Measurements from ENCODE around the gene SLC39A1. TPM values are rescaled to one million over a fixed set of nuclear protein-coding genes. Genes with fewer than 3 reads are reported as not detected.
"Not testable (repeated sequence)": the region's sequence is repeated elsewhere in the genome, so short reads cannot be mapped to it uniquely, and the experiment has no call there.

SLC39A1 gene
- 127 and 130 TPM in 2 replicates for total RNA-seq (2014; rRNA removed; shearing (Covaris generic))

GRCh38 chr1:153963030-153963849 is at the start of gene SLC39A1:
TSS of gene SLC39A1 (minus strand) at chr1:153963537. CDS start at chr1:153962715, 822 bp downstream.
- peak; percentile 99 for DNase-seq (ENCODE audit: low read depth)

- DNase-seq (ENCODE audit: low read depth) = not testable (repeated sequence)
Observed at GRCh38 chr1:154012543-154012942, 49.2 kb upstream of the SLC39A1 start.

- DNase-seq (ENCODE audit: low read depth) = no peak
Observed at GRCh38 chr1:154012129-154012528, 48.8 kb upstream of the SLC39A1 start.

GRCh38 chr1:154006136-154006535 is 42.8 kb upstream of the SLC39A1 start:
- DNase-seq (ENCODE audit: low read depth) = peak; percentile 29

- no peak for DNase-seq (ENCODE audit: low read depth)
Observed at GRCh38 chr1:154000420-154000819, 37.1 kb upstream of the SLC39A1 start.

- not testable (repeated sequence) for DNase-seq (ENCODE audit: low read depth)
Observed at GRCh38 chr1:153996882-153997281, 33.5 kb upstream of the SLC39A1 start.

GRCh38 chr1:153995640-153996039 is 32.3 kb upstream of the SLC39A1 start:
- no peak for DNase-seq (ENCODE audit: low read depth)

GRCh38 chr1:153995202-153995601 is 31.9 kb upstream of the SLC39A1 start:
- no peak for DNase-seq (ENCODE audit: low read depth)

GRCh38 chr1:153991806-153992205 is 28.5 kb upstream of the SLC39A1 start:
- DNase-seq (ENCODE audit: low read depth) = no peak

- DNase-seq (ENCODE audit: low read depth) = no peak
Observed at GRCh38 chr1:153991151-153991630, 27.9 kb upstream of the SLC39A1 start.

- DNase-seq (ENCODE audit: low read depth) = peak; percentile 97
Observed at GRCh38 chr1:153990468-153991150, 27.3 kb upstream of the SLC39A1 start, which contains the start of gene RPS27. TSS of gene RPS27 (plus strand) at chr1:153990762. CDS start at chr1:153990797, 35 bp downstream.

- DNase-seq (ENCODE audit: low read depth) = no peak
Observed at GRCh38 chr1:153987621-153988020, 24.3 kb upstream of the SLC39A1 start.

- DNase-seq (ENCODE audit: low read depth) = peak; percentile 94
Observed at GRCh38 chr1:153985941-153986761, 22.8 kb upstream of the SLC39A1 start, which contains the start of gene RAB13. TSS of gene RAB13 (minus strand) at chr1:153986339. CDS start at chr1:153986236, 103 bp downstream.

GRCh38 chr1:153985341-153985912 is 22.1 kb upstream of the SLC39A1 start:
- peak; percentile 88 for DNase-seq (ENCODE audit: low read depth)

GRCh38 chr1:153984123-153984894 is 21.0 kb upstream of the SLC39A1 start:
- DNase-seq (ENCODE audit: low read depth) = no peak

- DNase-seq (ENCODE audit: low read depth) = not testable (repeated sequence)
Observed at GRCh38 chr1:153981735-153982134, 18.4 kb upstream of the SLC39A1 start.

GRCh38 chr1:153979091-153979490 is 15.8 kb upstream of the SLC39A1 start:
- DNase-seq (ENCODE audit: low read depth) = not testable (repeated sequence)

GRCh38 chr1:153978274-153978909 is 15.1 kb upstream of the SLC39A1 start:
- DNase-seq (ENCODE audit: low read depth) = no peak

- DNase-seq (ENCODE audit: low read depth) = peak; percentile 89
Observed at GRCh38 chr1:153977250-153978240, 14.2 kb upstream of the SLC39A1 start, which contains the start of gene JTB. TSS of gene JTB (minus strand) at chr1:153977674. CDS start at chr1:153977252, 422 bp downstream.
